AML-193 (cell line): ENCODE results near the gene MREG.
A peak's percentile ranks its signal among the peaks of the same experiment; 100 is the strongest.

Experiments
- DNase-seq, 2 experiments: peaks; one replicate each; lab custom pipeline; 2025; lab: John Stamatoyannopoulos, UW

MREG gene

GRCh38 chr2:215918901-215919599 is 94.3 kb downstream of the MREG start:
- DNase-seq: no peak

GRCh38 chr2:215917953-215918620 is 95.3 kb downstream of the MREG start:
- no peak for DNase-seq

DNA sequence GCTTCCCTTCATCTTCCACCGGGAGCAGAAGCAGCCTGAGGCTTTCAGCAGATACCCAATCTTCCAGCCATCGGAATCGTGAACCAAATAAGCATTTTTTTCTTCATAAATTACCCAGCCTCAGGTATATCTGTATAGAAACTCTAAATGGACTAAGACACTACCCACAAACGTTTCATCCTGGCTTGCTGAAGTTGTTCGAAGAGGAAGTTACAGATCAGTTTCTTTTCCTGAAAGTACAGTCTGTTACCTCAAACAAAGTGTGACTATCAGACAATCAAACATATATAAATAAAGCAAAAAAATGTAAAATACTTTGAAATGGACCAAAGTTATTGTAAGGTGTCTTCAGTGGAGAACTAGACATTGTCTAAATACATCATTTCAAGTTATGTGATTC is 97.9 kb downstream of the MREG start:
- DNase-seq: no peak

DNA sequence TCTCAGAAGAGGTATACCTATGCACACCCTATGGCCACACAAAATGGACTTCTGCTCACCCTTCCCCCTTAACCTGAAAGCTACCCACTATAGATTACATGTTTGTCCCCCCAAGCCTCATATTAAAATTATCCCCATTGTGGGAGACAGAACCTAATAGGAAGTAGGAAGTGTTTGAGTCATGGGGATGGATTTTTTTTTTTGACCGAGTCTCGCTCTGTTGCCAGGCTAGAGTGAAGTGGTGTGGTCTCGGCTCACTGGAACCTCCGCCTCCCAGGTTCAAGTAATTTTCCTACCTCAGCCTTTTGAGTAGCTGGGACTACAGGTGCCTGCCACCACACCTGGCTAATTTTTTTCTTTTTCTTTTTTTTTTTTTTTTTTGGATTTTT is 98.6 kb downstream of the MREG start:
- DNase-seq: no peak

- DNase-seq: no peak
These were observed 99.1 kb downstream of the MREG start for GRCh38 chr2:215914054-215914776.

- DNase-seq: no peak
These were observed 101.0 kb downstream of the MREG start for GRCh38 chr2:215912299-215912842.

DNA sequence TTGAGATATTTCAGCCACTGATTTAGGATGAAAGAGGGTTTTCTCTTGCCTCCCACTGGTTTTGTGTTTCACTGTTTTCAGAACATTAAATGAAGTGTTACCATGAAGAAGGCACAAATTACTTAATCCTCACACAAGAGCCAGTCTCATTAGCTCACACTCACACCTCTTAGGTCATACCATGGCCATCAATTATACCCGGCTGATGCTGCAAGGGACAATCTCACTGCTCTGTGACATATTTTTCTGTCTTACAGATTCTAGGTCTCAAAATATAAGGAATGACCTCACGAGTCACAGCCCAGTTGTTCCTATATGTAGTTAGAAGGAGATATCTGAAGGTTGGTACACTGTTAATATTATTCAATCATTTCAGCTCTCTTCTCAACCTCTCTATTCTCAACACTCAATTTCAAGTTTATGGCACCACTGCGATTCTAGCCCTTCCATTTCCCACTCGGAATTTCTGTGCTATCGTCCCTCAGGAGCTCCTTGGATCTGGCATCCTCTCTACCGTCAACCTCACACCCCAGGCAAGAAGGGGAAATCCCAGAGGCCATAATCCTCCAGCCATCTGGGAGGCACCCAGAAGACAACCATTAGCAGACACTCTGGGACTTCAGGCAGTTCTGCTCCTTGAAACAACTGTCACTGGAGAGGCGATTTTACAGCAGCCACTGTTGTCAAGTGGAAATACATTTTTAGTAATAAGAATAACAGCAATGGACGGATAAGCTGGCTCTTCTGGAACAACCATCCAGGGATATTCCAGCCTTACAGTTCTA is 101.9 kb downstream of the MREG start:
- no peak for DNase-seq

DNA sequence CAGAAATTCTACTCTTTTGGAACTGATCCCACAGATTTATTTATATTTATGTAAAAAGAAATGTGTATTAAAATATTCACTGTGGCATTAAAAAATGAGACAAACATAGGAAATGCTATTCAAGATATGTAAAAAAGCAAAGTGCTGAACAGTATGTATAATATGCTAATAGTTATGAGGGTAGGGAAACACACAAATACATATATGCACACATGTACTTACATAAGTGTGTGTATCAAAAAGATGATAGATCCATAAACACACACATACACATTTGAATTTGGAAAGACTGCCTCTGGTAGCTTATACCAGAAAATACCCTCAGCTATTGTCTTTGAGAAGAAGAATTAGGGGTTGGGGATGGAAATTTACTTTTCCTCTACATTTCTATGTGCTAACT is 103.2 kb downstream of the MREG start:
- no peak for DNase-seq

DNA sequence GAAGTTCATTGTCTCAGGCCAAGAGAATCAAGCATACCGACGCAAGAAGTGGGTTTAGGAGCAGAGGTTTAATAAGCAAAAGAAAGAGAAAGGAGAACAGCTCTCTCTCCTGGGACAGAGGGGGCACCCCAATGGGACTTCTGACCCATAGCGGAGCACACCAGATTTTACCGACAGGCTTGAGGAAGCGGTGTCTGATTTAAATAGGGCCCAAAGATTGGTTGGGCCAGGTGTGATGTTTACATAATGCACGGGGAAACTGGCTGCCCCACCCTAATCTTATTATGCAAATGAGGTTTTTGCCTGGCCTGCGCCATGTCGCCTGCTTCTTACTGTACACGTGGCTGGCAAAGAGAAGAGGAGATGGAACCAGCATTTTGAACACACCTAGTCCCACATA is 106.2 kb downstream of the MREG start:
- no peak for DNase-seq

DNA sequence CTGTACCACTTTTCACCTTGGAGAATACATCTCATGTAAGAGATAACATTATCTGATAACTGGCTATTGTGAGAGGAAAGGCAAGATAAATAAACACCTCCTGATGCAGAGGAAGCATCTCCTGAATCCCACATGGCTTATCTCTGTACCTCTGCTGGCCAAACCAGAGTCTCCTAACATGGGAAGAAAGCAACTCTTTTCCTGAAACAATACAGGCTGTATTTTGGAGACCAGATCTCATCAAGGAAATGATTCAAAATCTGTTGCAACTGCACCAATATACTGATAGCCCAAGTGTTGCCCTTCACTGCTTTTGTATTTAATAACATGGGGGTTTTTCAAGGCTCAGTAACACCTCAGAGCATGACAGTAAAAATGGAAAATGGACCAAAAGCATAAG is 106.9 kb downstream of the MREG start:
- no peak for DNase-seq

DNA sequence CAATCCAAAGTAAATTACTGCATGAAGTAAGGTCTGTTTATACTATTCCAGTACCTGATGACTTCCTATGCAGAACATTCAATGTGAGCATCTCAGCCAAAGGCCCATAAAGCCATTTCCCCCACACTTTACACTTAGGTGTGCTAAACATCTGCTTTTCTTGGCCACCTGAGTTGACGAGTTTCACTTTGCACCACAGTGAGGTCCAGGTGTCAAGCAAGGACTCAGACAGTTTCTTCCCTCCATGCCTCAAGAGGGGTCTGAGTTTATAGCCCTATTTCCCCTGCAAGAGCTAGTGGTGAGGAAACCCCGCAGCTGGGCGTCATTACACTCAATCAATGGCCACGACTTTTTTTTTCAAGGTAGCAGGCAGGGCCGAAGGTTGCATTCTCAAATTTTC is 107.7 kb downstream of the MREG start:
- DNase-seq: no peak

GRCh38 chr2:215904101-215904500 is 109.2 kb downstream of the MREG start:
- DNase-seq: peak in 1 of 2 experiments; percentile 11

DNA sequence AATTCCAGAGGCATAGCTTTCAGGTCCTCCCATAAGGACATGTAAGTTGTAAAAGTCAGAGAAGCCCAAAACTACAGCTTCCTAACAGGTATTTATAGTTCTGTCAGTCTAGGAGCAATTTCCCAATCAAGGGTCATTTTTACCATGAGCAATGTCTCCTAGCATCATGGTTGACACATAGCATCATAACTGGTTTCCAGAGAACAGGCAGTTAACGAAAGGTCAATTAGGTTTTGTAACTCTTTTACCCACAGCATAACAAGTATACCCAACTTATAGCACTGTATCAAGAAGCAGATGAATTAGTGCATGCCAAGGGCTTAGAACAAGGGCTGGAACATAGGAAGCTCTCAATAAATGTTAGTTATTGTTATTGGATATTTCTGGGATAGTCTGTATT is 110.1 kb downstream of the MREG start:
- no peak for DNase-seq

- no peak for DNase-seq
These were observed 111.6 kb downstream of the MREG start for GRCh38 chr2:215901796-215902195.

DNA sequence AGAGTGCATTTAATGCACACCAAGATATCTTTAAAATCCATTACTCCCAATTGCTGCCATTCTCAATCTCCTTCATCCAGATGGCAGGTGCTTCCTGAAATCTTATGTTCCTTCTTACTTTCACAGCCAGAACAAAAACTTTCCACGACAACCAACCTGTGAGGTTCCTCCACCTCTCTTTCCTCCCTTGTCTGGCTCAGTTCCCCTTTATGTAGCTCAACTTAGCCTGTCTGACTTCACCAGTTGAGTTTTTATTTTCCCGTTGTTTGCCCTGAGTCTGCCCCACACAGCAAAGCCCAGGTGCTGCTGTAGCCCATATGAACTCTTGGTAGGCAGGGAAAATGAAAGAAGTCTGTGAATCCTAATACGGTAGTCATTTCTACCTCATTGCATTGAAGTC is 112.5 kb downstream of the MREG start:
- no peak for DNase-seq

GRCh38 chr2:215900203-215900611 is 113.1 kb downstream of the MREG start:
- peak; percentile 58 to 63 for DNase-seq

DNA sequence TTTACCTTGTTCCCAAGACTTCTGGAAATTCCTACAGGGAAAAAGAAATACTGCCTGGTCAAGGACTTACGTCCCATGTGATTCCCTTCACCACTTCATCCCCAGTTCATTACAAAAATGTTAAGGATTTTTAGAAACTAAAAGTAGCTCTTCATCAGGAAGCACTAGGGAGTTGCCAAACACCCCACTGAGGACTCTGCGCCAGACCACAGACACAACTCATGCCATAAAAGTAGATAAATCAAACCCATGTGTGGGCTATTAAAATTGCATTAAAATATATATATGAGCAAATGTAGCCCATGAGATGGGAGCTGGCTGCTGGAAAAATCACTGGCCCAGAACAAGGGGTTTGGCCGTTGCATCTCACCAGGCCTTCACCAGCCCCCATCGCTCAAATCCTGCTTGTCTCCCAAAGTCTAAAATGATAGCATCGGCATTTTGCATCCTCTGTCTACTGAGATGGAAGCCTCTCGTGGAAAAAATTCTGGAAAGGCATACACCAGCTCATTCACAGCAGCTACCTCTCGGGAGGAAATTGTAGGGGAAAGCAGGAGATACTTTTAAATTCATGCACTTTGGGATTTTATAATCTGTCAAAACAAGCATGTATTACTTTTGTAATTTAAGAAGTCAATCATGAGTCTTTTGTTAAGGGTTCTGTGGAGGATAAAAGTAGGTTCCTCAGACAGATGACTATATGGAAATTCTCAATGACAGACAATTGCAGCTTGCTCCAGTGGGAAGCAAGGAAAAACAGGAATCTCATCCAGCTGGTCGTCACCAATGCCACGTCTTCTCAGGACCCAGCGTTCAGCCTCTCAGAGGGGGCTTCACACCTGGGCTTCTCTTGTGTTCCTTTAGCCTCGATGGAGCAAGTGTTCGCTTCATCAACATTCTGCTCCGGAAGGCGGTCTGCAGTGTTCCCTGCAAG is 113.9 kb downstream of the MREG start:
- no peak for DNase-seq

DNA sequence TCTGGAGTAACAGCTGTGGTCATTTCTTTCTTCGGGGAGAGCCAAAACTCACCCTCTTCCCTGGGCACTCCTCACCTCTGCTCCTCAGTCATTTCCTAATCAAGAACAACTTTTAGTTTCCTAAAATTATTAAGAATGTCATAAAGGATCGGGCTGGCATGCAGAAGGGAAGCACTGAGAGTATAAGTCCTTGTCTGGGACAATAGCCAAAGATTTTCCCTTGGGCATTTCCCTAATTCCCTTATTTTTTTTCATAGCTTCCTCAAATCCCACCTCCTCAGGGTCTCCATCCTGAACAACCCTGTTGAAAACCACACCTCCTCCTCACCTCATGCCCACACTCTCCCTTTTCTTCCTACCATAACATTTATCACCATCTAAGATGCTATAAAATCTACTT is 115.0 kb downstream of the MREG start:
- no peak for DNase-seq

DNA sequence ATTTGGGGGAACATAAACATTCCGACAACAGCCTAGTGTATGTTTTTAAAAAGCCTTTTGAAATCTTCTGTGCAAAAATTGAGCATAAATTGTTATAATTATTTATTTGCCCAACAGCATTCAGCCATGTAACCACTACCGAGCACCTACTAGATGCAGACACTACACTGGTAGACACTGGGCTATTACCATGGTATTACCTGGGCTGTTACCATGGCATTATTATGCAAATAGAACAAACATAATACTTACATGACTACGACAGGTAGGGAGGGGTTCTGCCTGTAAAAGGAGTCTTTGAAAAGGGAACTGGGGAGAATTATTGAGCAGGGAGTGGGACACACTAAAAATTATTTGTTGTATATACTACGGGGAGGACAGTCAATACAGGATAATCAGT is 116.4 kb downstream of the MREG start:
- no peak for DNase-seq

- DNase-seq: no peak
These were observed 118.0 kb downstream of the MREG start for GRCh38 chr2:215895330-215895729.
